DND-41 (cell line): ENCODE measurements around the gene MYH14.
"Not testable (repeated sequence)": the region's sequence is repeated elsewhere in the genome, so short reads cannot be mapped to it uniquely, and the experiment has no call there.

Experiments used
- EZH2 ChIP-seq: IDR thresholded peaks from 3 replicates; pipeline ENCODE4 v1.6.1; 2012; ENCODE audit warnings: borderline replicate concordance, low read depth, mild to moderate bottlenecking, moderate library complexity, low read length, inconsistent platforms; ENCODE audit not compliant: severe bottlenecking
- TF ChIP-seq, protein P1 (sequence below): IDR thresholded peaks from 2 replicates; pipeline ENCODE4 v1.5.1; 2012; ENCODE audit warnings: borderline replicate concordance, low read length, moderate library complexity, mild to moderate bottlenecking; ENCODE audit not compliant: poor library complexity, severe bottlenecking; ENCODE audit errors: extremely low read depth

DNA sequence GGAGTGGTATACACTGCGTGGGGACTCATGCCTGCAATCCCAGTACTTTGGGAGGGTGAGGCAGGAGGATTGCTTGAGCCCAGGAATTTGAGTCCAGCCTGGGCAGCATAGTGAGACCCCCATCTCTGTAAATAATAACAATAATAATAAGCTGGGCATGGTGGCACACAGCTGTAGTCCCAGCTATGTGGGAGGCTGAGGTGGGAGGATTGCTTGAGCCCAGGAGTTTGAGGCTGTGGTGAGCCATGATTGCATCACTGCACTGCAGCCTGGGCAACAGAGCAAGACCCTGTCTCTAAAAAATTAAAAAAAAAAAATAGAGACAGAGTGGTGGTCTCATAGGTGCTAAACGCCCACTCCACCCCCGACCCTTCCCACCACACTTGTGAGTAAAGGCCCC, 28.0 kb downstream of the MYH14 start:
- TF ChIP-seq, protein P1, sequence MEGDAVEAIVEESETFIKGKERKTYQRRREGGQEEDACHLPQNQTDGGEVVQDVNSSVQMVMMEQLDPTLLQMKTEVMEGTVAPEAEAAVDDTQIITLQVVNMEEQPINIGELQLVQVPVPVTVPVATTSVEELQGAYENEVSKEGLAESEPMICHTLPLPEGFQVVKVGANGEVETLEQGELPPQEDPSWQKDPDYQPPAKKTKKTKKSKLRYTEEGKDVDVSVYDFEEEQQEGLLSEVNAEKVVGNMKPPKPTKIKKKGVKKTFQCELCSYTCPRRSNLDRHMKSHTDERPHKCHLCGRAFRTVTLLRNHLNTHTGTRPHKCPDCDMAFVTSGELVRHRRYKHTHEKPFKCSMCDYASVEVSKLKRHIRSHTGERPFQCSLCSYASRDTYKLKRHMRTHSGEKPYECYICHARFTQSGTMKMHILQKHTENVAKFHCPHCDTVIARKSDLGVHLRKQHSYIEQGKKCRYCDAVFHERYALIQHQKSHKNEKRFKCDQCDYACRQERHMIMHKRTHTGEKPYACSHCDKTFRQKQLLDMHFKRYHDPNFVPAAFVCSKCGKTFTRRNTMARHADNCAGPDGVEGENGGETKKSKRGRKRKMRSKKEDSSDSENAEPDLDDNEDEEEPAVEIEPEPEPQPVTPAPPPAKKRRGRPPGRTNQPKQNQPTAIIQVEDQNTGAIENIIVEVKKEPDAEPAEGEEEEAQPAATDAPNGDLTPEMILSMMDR = not testable (repeated sequence)
- not testable (repeated sequence) for TF ChIP-seq EZH2
